ENCODE data around the gene MICAL2.

The MICAL2 gene

DNA sequence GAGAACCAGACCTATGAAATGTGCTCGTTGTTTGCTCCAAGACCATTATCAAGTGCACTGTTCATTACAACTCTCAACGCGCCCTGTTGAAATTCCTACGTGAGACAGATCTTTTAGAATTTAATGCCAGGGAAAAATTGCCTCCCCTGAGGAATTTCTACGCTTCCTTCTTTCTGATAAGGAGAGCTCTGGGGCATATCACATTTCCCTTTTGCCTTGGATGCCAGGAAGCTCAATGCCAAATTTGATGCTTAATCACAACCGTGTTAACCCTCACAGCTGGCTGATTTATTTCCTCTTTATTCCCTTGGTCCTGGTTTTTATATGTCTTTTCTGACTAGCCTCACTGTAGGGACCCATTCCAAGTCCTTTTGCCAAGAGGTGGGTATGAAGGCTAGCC is 109.4 kb downstream of the MICAL2 start:
- TF ChIP-seq, protein P1, sequence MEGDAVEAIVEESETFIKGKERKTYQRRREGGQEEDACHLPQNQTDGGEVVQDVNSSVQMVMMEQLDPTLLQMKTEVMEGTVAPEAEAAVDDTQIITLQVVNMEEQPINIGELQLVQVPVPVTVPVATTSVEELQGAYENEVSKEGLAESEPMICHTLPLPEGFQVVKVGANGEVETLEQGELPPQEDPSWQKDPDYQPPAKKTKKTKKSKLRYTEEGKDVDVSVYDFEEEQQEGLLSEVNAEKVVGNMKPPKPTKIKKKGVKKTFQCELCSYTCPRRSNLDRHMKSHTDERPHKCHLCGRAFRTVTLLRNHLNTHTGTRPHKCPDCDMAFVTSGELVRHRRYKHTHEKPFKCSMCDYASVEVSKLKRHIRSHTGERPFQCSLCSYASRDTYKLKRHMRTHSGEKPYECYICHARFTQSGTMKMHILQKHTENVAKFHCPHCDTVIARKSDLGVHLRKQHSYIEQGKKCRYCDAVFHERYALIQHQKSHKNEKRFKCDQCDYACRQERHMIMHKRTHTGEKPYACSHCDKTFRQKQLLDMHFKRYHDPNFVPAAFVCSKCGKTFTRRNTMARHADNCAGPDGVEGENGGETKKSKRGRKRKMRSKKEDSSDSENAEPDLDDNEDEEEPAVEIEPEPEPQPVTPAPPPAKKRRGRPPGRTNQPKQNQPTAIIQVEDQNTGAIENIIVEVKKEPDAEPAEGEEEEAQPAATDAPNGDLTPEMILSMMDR (IDR thresholded peaks at IDR 0.05; ENCODE audit: insufficient read depth, low read depth, low read length, missing control alignments) = no peak
- no peak overlapping the region for H3K4me3 ChIP-seq (ENCODE audit: low read length)
- DNase-seq (ENCODE audit: low read depth) = no peak

DNA sequence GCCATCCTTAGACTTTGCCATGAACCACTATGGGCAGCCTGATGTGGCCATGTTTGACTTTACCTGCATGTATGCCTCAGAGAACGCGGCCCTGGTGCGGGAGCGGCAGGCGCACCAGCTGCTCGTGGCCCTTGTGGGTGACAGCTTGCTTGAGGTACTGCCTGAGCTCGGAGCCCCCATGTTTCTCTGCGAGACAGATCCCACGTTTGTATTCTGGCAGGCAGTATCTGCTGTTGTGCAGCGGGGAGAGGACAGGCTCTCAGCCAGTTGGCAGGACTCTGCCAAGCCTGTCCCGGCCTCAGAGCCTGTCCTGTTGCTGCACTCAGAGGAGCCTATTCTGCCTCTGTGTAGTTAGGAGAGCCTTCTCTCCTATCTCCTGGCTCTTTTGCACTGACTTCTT is 109.9 kb downstream of the MICAL2 start:
- no peak for DNase-seq (ENCODE audit: low read depth)
- H3K4me3 ChIP-seq (ENCODE audit: low read length) = no peak overlapping the region
- TF ChIP-seq, protein P1 (IDR thresholded peaks at IDR 0.05; ENCODE audit: insufficient read depth, low read depth, low read length, missing control alignments) = no peak

DNA sequence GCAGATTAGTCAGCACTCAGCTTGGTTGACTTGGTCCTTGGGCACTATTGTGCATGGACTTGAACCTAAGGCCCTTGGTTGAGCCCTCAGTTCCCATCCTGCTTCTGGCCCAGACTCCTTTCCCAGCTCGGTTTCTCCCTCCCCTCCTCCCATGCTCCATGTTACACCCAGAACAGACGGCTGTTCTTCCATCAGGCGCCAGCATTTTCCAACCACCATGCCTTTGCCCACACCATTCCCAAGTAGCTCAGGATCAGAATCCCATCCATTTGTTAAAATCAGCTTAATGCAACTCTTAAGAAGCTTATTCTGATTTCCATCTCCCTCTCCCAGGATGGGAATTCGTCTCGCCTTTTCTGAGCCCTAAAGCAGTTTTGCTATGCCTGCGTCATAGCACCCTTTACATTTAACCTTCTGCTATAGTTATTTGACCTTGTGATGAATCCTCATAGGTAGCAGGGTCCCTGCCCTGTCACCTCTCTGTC is 110.7 kb downstream of the MICAL2 start:
- TF ChIP-seq, protein P1 (IDR thresholded peaks at IDR 0.05; ENCODE audit: insufficient read depth, low read depth, low read length, missing control alignments) = no peak
- no peak for DNase-seq (ENCODE audit: low read depth)
- no peak overlapping the region for H3K4me3 ChIP-seq (ENCODE audit: low read length)

DNA sequence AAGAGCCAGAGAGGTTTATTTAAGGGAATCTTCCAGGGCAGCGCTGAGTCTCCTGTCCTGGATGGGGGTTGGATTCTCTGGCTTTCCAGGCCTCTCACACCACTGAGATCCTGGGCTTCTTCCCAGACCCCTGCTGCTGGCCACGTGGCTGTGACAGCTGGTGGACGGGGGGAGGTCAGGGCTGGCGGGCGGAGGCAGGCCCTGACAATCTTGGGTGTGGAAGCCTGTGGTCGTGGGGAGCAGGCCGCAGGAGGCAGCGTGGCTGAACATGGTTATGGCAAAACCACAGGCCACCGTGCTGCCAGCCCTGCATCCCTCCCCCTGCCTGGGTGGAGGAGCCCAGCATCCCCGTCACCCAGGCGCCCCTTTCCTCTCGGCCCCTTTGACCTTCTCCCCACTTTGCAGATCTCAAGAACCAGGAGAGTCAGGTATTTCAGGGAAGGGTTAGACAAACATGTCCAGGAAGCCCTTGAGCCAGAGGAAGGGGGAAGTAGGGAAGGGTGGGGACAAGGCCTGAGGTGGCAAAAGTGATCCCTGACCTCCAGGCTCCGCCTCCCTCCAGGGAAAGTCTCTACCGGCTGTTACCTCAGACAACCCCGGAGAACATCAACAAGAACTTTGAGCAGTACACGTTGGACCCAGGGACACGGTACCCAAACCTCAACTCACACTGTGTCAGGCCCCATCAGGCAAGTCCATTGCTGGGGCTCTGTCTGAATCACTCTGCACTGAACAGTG is 111.8 kb downstream of the MICAL2 start:
- no peak for DNase-seq (ENCODE audit: low read depth)
- TF ChIP-seq, protein P1 (IDR thresholded peaks at IDR 0.05; ENCODE audit: insufficient read depth, low read depth, low read length, missing control alignments) = no peak

DNA sequence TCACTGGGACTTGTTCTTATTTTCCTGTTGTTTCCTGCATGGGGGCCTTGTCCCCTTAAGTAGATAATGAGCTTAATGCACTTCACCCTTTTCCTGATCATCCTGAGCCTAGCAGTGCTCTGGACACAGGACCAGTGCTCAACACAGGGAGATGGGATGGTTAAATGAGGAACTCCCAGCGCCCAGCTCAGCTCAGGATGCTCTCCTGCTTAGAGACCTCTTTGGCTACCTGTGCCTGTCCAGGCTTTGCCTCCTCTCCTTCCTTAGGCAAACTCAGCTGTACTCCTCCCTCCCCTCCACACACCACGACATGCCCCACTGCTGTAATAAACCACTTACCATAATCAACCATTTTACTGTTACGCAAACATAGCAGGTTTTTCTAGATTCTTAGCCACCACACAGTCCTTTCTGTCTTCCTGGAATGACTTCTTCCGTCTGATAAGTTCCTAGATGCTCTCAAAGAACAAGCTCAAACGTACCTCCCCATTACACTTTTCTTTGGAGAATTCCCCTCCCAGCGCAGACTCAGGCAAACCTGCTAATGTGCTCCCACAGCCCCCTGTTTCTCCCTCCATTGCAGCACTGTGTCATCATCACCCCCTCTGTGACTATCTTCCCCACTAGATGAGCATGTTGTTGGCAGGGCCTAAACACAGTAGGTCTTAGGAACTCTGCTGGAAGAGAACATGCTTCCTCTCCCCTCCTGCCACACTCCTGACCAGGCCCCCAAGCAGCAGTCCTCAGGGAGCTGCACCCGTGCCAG is 113.6 kb downstream of the MICAL2 start:
- no peak overlapping the region for H3K4me3 ChIP-seq (ENCODE audit: low read length)
- TF ChIP-seq, protein P1 (IDR thresholded peaks at IDR 0.05; ENCODE audit: insufficient read depth, low read depth, low read length, missing control alignments) = no peak
- DNase-seq (ENCODE audit: low read depth) = peak; percentile 94

More for the DNA sequence above, 111.8 kb downstream of the MICAL2 start:
- no peak overlapping the region for H3K4me3 ChIP-seq (ENCODE audit: low read length)

DNA sequence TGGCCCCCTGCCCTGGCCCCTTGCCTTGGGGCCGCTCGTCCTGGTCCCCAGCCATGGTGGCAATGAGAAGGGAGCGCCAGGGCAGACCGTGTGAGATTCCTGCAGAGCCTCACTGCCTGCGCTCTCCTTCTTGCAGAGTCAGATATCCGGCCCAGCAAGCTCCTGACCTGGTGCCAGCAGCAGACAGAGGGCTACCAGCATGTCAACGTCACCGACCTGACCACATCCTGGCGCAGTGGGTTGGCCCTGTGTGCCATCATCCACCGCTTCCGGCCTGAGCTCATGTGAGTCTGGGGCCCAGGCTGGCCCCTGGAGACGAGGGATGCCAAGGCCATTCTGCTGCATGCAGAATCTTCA is 114.1 kb downstream of the MICAL2 start:
- TF ChIP-seq, protein P1 (IDR thresholded peaks at IDR 0.05; ENCODE audit: insufficient read depth, low read depth, low read length, missing control alignments) = no peak
- DNase-seq (ENCODE audit: low read depth) = peak; percentile 76
- H3K4me3 ChIP-seq (ENCODE audit: low read length) = no peak overlapping the region

Measured in epithelial cell of esophagus (primary cell).